GM18526 (cell line): ENCODE results near the gene LRRC10B.

Experiments used
- POLR2A ChIP-seq: IDR thresholded peaks from 3 replicates; pipeline ENCODE4 v1.6.1; 2011; ENCODE audit not compliant: insufficient read length; ENCODE audit errors: extremely low read depth

Gene LRRC10B

GRCh38 chr11:61514050-61514917 is 5.7 kb downstream of the LRRC10B start:
- TF ChIP-seq POLR2A: no peak

GRCh38 chr11:61515686-61516085 is 7.1 kb downstream of the LRRC10B start:
- no peak for TF ChIP-seq POLR2A

- no peak for TF ChIP-seq POLR2A
Observed at GRCh38 chr11:61516191-61516590, 7.6 kb downstream of the LRRC10B start.

- no peak for TF ChIP-seq POLR2A
Observed at GRCh38 chr11:61516675-61517572, 8.4 kb downstream of the LRRC10B start.

- TF ChIP-seq POLR2A: no peak
Observed at GRCh38 chr11:61518032-61518795, 9.7 kb downstream of the LRRC10B start.

- TF ChIP-seq POLR2A: no peak
Observed at GRCh38 chr11:61522881-61523280, 14.3 kb downstream of the LRRC10B start.

- TF ChIP-seq POLR2A: no peak
Observed at GRCh38 chr11:61524446-61524845, 15.9 kb downstream of the LRRC10B start.

GRCh38 chr11:61524963-61525587 is 16.5 kb downstream of the LRRC10B start:
- no peak for TF ChIP-seq POLR2A

- no peak for TF ChIP-seq POLR2A
Observed at GRCh38 chr11:61526229-61526628, 17.7 kb downstream of the LRRC10B start.

GRCh38 chr11:61526956-61527731 is 18.6 kb downstream of the LRRC10B start:
- no peak for TF ChIP-seq POLR2A

- no peak for TF ChIP-seq POLR2A
Observed at GRCh38 chr11:61528114-61528513, 19.6 kb downstream of the LRRC10B start.

GRCh38 chr11:61529537-61530225 is 21.1 kb downstream of the LRRC10B start:
- no peak for TF ChIP-seq POLR2A

- no peak for TF ChIP-seq POLR2A
Observed at GRCh38 chr11:61531044-61531443, 22.5 kb downstream of the LRRC10B start.
